A549 (cell line): Measurements from ENCODE around the gene CCL23. TPM values are rescaled to one million over a fixed set of nuclear protein-coding genes. Genes with fewer than 3 reads are reported as not detected.

Experiments used
- ATAC-seq, 2 experiments: fragments of 200-7000 bp in 1 of 2; fragments of >200 bp in 1 of 2; cut with Nextera tagmentation in 1 of 2; cut with Tn5 transposase in 1 of 2; 3 replicates each; pipeline versions ENCODE4 v1.8.0 to v1.9.1; 2018 to 2020; ENCODE audit warnings: mild to moderate bottlenecking in 1 of 2, moderate library complexity in 1 of 2
- CTCF ChIA-PET: fragments of 300-600 bp; sonication (Branson Sonifier 250); formaldehyde crosslinking; extraction: SDS; loops from one replicate; lab custom pipeline; 2021; ENCODE audit warnings: antibody characterized with exemption, inconsistent platforms; lab: Yijun Ruan, JAX
- POLR2A ChIA-PET: fragments of 350-600 bp; formaldehyde crosslinking; extraction: SDS; loops from one replicate; lab custom pipeline; 2021; ENCODE audit warnings: antibody characterized with exemption, inconsistent platforms; lab: Yijun Ruan, JAX
- DNase-seq, 2 experiments: peaks; one replicate each; pipeline versions ENCODE4 v3.0.0 to v3.0.0-alpha.2; 2011 to 2016; ENCODE audit warnings: low read depth in 1 of 2, low spot score in 1 of 2
- FAIRE-seq: peaks from 2 replicates; lab custom pipeline; 2011; peaks lifted over from hg19 to GRCh38; lab: Jason Lieb, UNC
- H3K27ac ChIP-seq, 2 experiments: fragments of >200 bp; sonication (Bioruptor Twin); formaldehyde crosslinking; 3 replicates each; pipeline ENCODE4 v1.5.1; 2016 to 2017
- H3K4me1 ChIP-seq: fragments of >200 bp; sonication (Bioruptor Twin); formaldehyde crosslinking; 3 replicates; pipeline ENCODE4 v1.6.1; 2016
- H3K4me2 ChIP-seq: fragments of >200 bp; sonication (Bioruptor Twin); formaldehyde crosslinking; 3 replicates; pipeline ENCODE4 v1.6.1; 2016
- H3K4me3 ChIP-seq: fragments of >200 bp; sonication (Bioruptor Twin); formaldehyde crosslinking; 3 replicates; pipeline ENCODE4 v1.5.1; 2016
- H3K9me3 ChIP-seq: fragments of >200 bp; sonication (Bioruptor Twin); formaldehyde crosslinking; 3 replicates; pipeline ENCODE4 v1.6.1; 2016
- BHLHE40 ChIP-seq: IDR thresholded peaks from 2 replicates; pipeline ENCODE4 v1.6.1; 2012; ENCODE audit warnings: low read depth, low read length, inconsistent platforms
- CBX2 ChIP-seq: fragments of 200-600 bp; sonication (generic); IDR thresholded peaks from 2 replicates; pipeline ENCODE4 v1.6.1; 2016; ENCODE audit warnings: low read depth, mild to moderate bottlenecking, borderline replicate concordance
- CEBPB ChIP-seq, 2 experiments: fragments of >200 bp in 1 of 2; sonication (Bioruptor Twin) in 1 of 2; formaldehyde crosslinking in 1 of 2; IDR thresholded peaks; 2 replicates each; pipeline ENCODE4 v1.6.1; 2012 to 2016
- CTCF ChIP-seq: fragments of >200 bp; sonication (Bioruptor Twin); formaldehyde crosslinking; IDR thresholded peaks from 3 replicates; pipeline ENCODE4 v1.5.1; 2016
- E2F6 ChIP-seq: IDR thresholded peaks from 2 replicates; pipeline ENCODE4 v1.6.1; 2012; ENCODE audit warnings: low read depth, borderline replicate concordance
- EHF ChIP-seq: fragments of 250-450 bp; sonication (Bioruptor Pico); IDR thresholded peaks from 2 replicates; pipeline ENCODE4 v1.5.0; 2020; ENCODE audit warnings: mild to moderate bottlenecking
- EHMT2 ChIP-seq: fragments of 200-600 bp; sonication (generic); IDR thresholded peaks from 2 replicates; pipeline ENCODE4 v1.6.1; 2016; ENCODE audit warnings: antibody characterized with exemption, low read depth, mild to moderate bottlenecking, moderate library complexity
- EP300 ChIP-seq, 2 experiments: fragments of >200 bp; sonication (Bioruptor Twin); formaldehyde crosslinking; IDR thresholded peaks; 2 replicates in 1 of 2; 3 replicates in 1 of 2; pipeline ENCODE4 v1.6.1; 2016 to 2017
- FOSB ChIP-seq: fragments of 250-450 bp; sonication (Bioruptor Pico); IDR thresholded peaks from 2 replicates; pipeline ENCODE4 v1.5.0; 2020; ENCODE audit warnings: mild to moderate bottlenecking, moderate library complexity
- HES2 ChIP-seq: fragments of >200 bp; sonication (Bioruptor Twin); formaldehyde crosslinking; IDR thresholded peaks from 2 replicates; pipeline ENCODE4 v1.6.1; 2016
- HEYL ChIP-seq: fragments of 250-450 bp; sonication (Bioruptor Pico); IDR thresholded peaks from 2 replicates; pipeline ENCODE4 v1.8.0; 2021; ENCODE audit warnings: mild to moderate bottlenecking, moderate library complexity
- HMGXB4 ChIP-seq: fragments of 250-450 bp; sonication (Bioruptor Pico); IDR thresholded peaks from 2 replicates; pipeline ENCODE4 v1.5.0; 2021; ENCODE audit warnings: mild to moderate bottlenecking, moderate library complexity, borderline replicate concordance
- HOXA7 ChIP-seq: fragments of 250-450 bp; sonication (Bioruptor Pico); IDR thresholded peaks from 2 replicates; pipeline ENCODE4 v1.5.0; 2020; ENCODE audit warnings: mild to moderate bottlenecking, moderate library complexity
- HOXB5 ChIP-seq: fragments of 250-450 bp; sonication (Bioruptor Pico); IDR thresholded peaks from 2 replicates; pipeline ENCODE4 v1.5.0; 2020; ENCODE audit warnings: mild to moderate bottlenecking, moderate library complexity
- JUN ChIP-seq, 2 experiments: fragments of >200 bp; sonication (Bioruptor Twin); formaldehyde crosslinking; IDR thresholded peaks; 2 replicates in 1 of 2; 3 replicates in 1 of 2; pipeline ENCODE4 v1.6.1; 2016 to 2017
- KDM1A ChIP-seq: fragments of 200-600 bp; sonication (generic); IDR thresholded peaks from 2 replicates; pipeline ENCODE4 v1.6.1; 2016; ENCODE audit warnings: low read depth, mild to moderate bottlenecking
- MAFK ChIP-seq: fragments of 450-650 bp; IDR thresholded peaks from 2 replicates; pipeline ENCODE4 v1.6.1; 2014; ENCODE audit not compliant: partially characterized antibody
- MAZ ChIP-seq: fragments of 150-350 bp; IDR thresholded peaks from 2 replicates; pipeline ENCODE4 v1.6.1; 2014; ENCODE audit warnings: antibody characterized with exemption, low read depth, low read length, borderline replicate concordance
- NR3C1 ChIP-seq: fragments of >200 bp; sonication (Bioruptor Twin); formaldehyde crosslinking; IDR thresholded peaks from 3 replicates; pipeline ENCODE4 v1.6.1; 2017
- PBX3 ChIP-seq: IDR thresholded peaks from 2 replicates; pipeline ENCODE4 v1.6.1; 2012
- RAD21 ChIP-seq, 2 experiments: fragments of >200 bp in 1 of 2; sonication (Bioruptor Twin) in 1 of 2; formaldehyde crosslinking in 1 of 2; IDR thresholded peaks in 1 of 2; conservative IDR thresholded peaks in 1 of 2; 2 replicates in 1 of 2; 3 replicates in 1 of 2; pipeline ENCODE4 v1.6.1; 2012 to 2018; ENCODE audit warnings: inconsistent platforms in 1 of 2
- RNF2 ChIP-seq: fragments of 200-600 bp; sonication (generic); IDR thresholded peaks from 2 replicates; pipeline ENCODE4 v1.6.1; 2016; ENCODE audit warnings: low read depth, mild to moderate bottlenecking, antibody characterized with exemption, moderate library complexity, borderline replicate concordance
- TFCP2L1 ChIP-seq: fragments of 250-450 bp; sonication (Bioruptor Pico); IDR thresholded peaks from 2 replicates; pipeline ENCODE4 v1.5.0; 2021; ENCODE audit warnings: mild to moderate bottlenecking
- TP53 ChIP-seq: fragments of 250-450 bp; sonication (Bioruptor Pico); IDR thresholded peaks from 2 replicates; pipeline ENCODE4 v1.5.0; 2021; ENCODE audit warnings: mild to moderate bottlenecking, moderate library complexity
- USF2 ChIP-seq: fragments of 450-650 bp; IDR thresholded peaks from 2 replicates; pipeline ENCODE4 v1.6.1; 2014; ENCODE audit warnings: antibody characterized with exemption
- ZC3H11A ChIP-seq: fragments of 450-650 bp; IDR thresholded peaks from 2 replicates; pipeline ENCODE4 v1.6.1; 2014; ENCODE audit warnings: antibody characterized with exemption, mild to moderate bottlenecking
- ZSCAN20 ChIP-seq: fragments of 250-450 bp; sonication (Bioruptor Pico); IDR thresholded peaks from 2 replicates; pipeline ENCODE4 v1.8.0; 2022; ENCODE audit warnings: mild to moderate bottlenecking, moderate library complexity
- WGBS: methylation state at CpG from one replicate; pipeline ENCODE4 v1.1.6; 2017; ENCODE audit errors: missing lambda C conversion rate; 5-methylcytosine and 5-hydroxymethylcytosine counted together
- polyA plus RNA-seq, 4 experiments: library from polyadenylated mRNA; depleted of rRNA in 3 of 4; stranded (reverse); fragments of >200 nt; fragmentation: RNase III in 1 of 4; extraction: RNeasy Plus Mini Kit Qiagen cat#74134 plus additional on column Dnase treatment in 1 of 4; gene quantifications; 2 replicates in 3 of 4; 3 replicates in 1 of 4; pipeline ENCODE4 v1.2.3, GENCODE V29; 2011 to 2017

CCL23 gene
- polyA plus RNA-seq, 2 of the 4 experiments (the other 2 are of a cell fraction) = not detected

DNA sequence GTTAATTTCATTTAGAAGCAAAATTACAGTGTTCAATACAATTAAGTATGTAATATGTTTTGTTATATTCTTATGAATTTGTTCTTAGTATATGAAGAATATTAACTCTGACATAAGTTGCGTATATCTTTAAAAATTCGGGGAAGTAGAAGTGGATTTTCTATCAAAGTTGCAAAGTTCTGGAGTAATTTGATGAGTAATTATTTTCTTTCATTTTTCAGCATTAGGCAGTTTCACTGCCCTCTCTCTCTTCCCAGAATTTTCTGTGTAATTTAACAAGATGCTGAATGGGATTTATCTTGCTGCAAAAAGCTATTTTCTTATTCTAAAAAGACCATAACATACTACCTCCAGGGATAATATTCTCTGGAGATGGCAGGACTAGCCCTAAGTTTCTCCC is 37.4 kb upstream of the CCL23 start:
- CTCF ChIA-PET = interaction anchor here (1.0 to 1.5 kb wide), 2 partner anchors 9 to 17 kb away, joined by 3 to 7 read pairs; no protein-coding TSS in a partner anchor
- DNase-seq (no peak), ATAC-seq (no peak), FAIRE-seq (no peak)
- H3K9me3 ChIP-seq = no peaks in the 10 kb centered on the region
- H3K4me1 ChIP-seq = no peaks in the 10 kb centered on the region
- POLR2A ChIA-PET = no interaction called here
- H3K4me2 ChIP-seq = no peak overlapping the region
- H3K4me3 ChIP-seq = no peak overlapping the region
- WGBS = 31% methylated on average over 2 of the region's 2 CpGs
- TF ChIP-seq TFCP2L1 (CRISPR knock-in tag) (no peak), RAD21 (conservative IDR thresholded peaks at IDR 0.05 in 1 of 2, IDR thresholded peaks at IDR 0.05 in 1 of 2) (no peak), HOXA7 (CRISPR knock-in tag) (no peak), CEBPB (IDR thresholded peaks at IDR 0.05) (no peak), PBX3 (no peak), EHF (no peak), EHMT2 (no peak), HOXB5 (CRISPR knock-in tag) (no peak), ZC3H11A (no peak), MAFK (no peak), CTCF (no peak), HEYL (CRISPR knock-in tag) (no peak), FOSB (CRISPR knock-in tag) (no peak), E2F6 (no peak), JUN (IDR thresholded peaks at IDR 0.05) (no peak), HES2 (no peak), RNF2 (no peak), ZSCAN20 (CRISPR knock-in tag) (no peak), CBX2 (no peak)
- no peak overlapping the region for H3K27ac ChIP-seq

- Histone ChIP-seq H3K4me3 (no peak overlapping the region), H3K4me2 (no peak overlapping the region), H3K4me1 (no peaks in the 10 kb centered on the region), H3K27ac (no peak overlapping the region), H3K9me3 (peaks cover 26% of the 10 kb centered on the region; the same call in 2 of the 3 replicates)
- ChIA-PET CTCF (interaction anchor here (1.2 kb wide), 1 partner anchor 99 kb away, joined by 5 read pairs; no protein-coding TSS in a partner anchor), POLR2A (no interaction called here)
- WGBS = 76% methylated on average over 2 of the region's 2 CpGs
- ATAC-seq = no peak
- no peak for DNase-seq
- no peak for FAIRE-seq
- TF ChIP-seq HOXA7 (CRISPR knock-in tag) (no peak), HES2 (no peak), MAZ (no peak), USF2 (no peak), BHLHE40 (no peak), NR3C1 (no peak), TP53 (CRISPR knock-in tag) (no peak), EP300 (IDR thresholded peaks at IDR 0.05) (no peak), HMGXB4 (CRISPR knock-in tag) (no peak), KDM1A (no peak)
These were observed 31.9 kb upstream of the CCL23 start for GRCh38 chr17:36049643-36050042.
